GM12874 (cell line): Measurements from ENCODE around the gene OXGR1.

Experiments used
- CTCF ChIP-seq: IDR thresholded peaks from 2 replicates; pipeline ENCODE4 v1.5.1; 2011; ENCODE audit warnings: low read depth, mild to moderate bottlenecking, control low read depth, low read length, moderate library complexity; ENCODE audit not compliant: insufficient read depth

Gene OXGR1

GRCh38 chr13:97023117-97023516 lies 28.8 kb upstream of the OXGR1 start:
- TF ChIP-seq CTCF = no peak

GRCh38 chr13:97021241-97021640 lies 27.0 kb upstream of the OXGR1 start:
- no peak for TF ChIP-seq CTCF

GRCh38 chr13:97020689-97021240 lies 26.5 kb upstream of the OXGR1 start:
- no peak for TF ChIP-seq CTCF

- no peak for TF ChIP-seq CTCF
Observed at GRCh38 chr13:97020194-97020593, 25.9 kb upstream of the OXGR1 start.

- no peak for TF ChIP-seq CTCF
Observed at GRCh38 chr13:97019236-97019635, 25.0 kb upstream of the OXGR1 start.

- peak; percentile 73 for TF ChIP-seq CTCF
Observed at GRCh38 chr13:97018029-97018819, 23.9 kb upstream of the OXGR1 start.

- TF ChIP-seq CTCF = no peak
Observed at GRCh38 chr13:97017322-97017721, 23.0 kb upstream of the OXGR1 start.
